Measurements from ENCODE around the gene MMP8. TPM values are rescaled to one million over a fixed set of nuclear protein-coding genes. Genes with fewer than 3 reads are reported as not detected.
"Not testable (repeated sequence)": the region's sequence is repeated elsewhere in the genome, so short reads cannot be mapped to it uniquely, and the experiment has no call there.

MMP8 gene
- total RNA-seq, 1 donor from 2014 or later, result not detected

GRCh38 chr11:102757823-102758549 lies 33.2 kb upstream of the MMP8 start:
- no peaks in the 10 kb centered on the region for H3K27me3 ChIP-seq
- H3F3A ChIP-seq (ENCODE audit: low read depth), result no peaks in the 10 kb centered on the region
- no peak overlapping the region for H3K4me3 ChIP-seq
- H3K79me2 ChIP-seq (ENCODE audit: low read depth), result no peaks in the 10 kb centered on the region
- Mint-ChIP-seq H3K36me3 (no peaks in the 10 kb centered on the region), H3K9me3 (no peaks in the 10 kb centered on the region), H3K4me1 (peaks cover 8% of the 10 kb centered on the region), H3K4me3 (no peak overlapping the region), H3K27me3 (ENCODE audit: insufficient read depth, low read depth) (no peaks in the 10 kb centered on the region), H3K27ac (no peak overlapping the region)
- H3K27ac ChIP-seq, result no peak overlapping the region
- H3K9ac ChIP-seq, result no peak overlapping the region
- H4K20me1 ChIP-seq (ENCODE audit: low read depth), result no peaks in the 10 kb centered on the region
- no peaks in the 10 kb centered on the region for H3K36me3 ChIP-seq
- no peak for TF ChIP-seq EZH2phosphoT487 (IDR thresholded peaks at IDR 0.05)
- no peak for TF ChIP-seq EZH2 (IDR thresholded peaks at IDR 0.05)
- no peak for TF ChIP-seq CTCF (IDR thresholded peaks at IDR 0.05)
- no peak for DNase-seq (ENCODE audit: low spot score)
- H2AFZ ChIP-seq (replicated peaks), result no peak overlapping the region
- no peak overlapping the region for H3K4me2 ChIP-seq
- no peaks in the 10 kb centered on the region for H3K9me3 ChIP-seq (ENCODE audit: low read depth)
- H3K4me1 ChIP-seq, result peaks cover 11% of the 10 kb centered on the region

GRCh38 chr11:102753267-102753666 lies 28.5 kb upstream of the MMP8 start:
- H3K4me3 ChIP-seq, result no peak overlapping the region
- no peaks in the 10 kb centered on the region for H3K4me1 Mint-ChIP-seq
- H3K9ac ChIP-seq, result no peak overlapping the region
- H3K9me3 ChIP-seq (ENCODE audit: low read depth), result no peaks in the 10 kb centered on the region
- H2AFZ ChIP-seq (replicated peaks), result no peak overlapping the region
- no peak overlapping the region for H3K4me3 Mint-ChIP-seq
- H4K20me1 ChIP-seq (ENCODE audit: low read depth), result no peaks in the 10 kb centered on the region
- DNase-seq (ENCODE audit: low spot score), result no peak
- peaks cover 10% of the 10 kb centered on the region for H3K4me1 ChIP-seq
- H3K36me3 ChIP-seq, result no peaks in the 10 kb centered on the region
- no peak for TF ChIP-seq EZH2phosphoT487 (IDR thresholded peaks at IDR 0.05)
- no peak for TF ChIP-seq EZH2 (IDR thresholded peaks at IDR 0.05)
- no peak for TF ChIP-seq CTCF (IDR thresholded peaks at IDR 0.05)
- no peaks in the 10 kb centered on the region for H3K27me3 ChIP-seq
- no peaks in the 10 kb centered on the region for H3K9me3 Mint-ChIP-seq
- H3K27ac Mint-ChIP-seq, result no peak overlapping the region
- no peaks in the 10 kb centered on the region for H3F3A ChIP-seq (ENCODE audit: low read depth)
- no peaks in the 10 kb centered on the region for H3K79me2 ChIP-seq (ENCODE audit: low read depth)
- H3K27ac ChIP-seq, result no peak overlapping the region
- no peaks in the 10 kb centered on the region for H3K36me3 Mint-ChIP-seq
- no peaks in the 10 kb centered on the region for H3K27me3 Mint-ChIP-seq (ENCODE audit: insufficient read depth, low read depth)
- no peak overlapping the region for H3K4me2 ChIP-seq

DNA sequence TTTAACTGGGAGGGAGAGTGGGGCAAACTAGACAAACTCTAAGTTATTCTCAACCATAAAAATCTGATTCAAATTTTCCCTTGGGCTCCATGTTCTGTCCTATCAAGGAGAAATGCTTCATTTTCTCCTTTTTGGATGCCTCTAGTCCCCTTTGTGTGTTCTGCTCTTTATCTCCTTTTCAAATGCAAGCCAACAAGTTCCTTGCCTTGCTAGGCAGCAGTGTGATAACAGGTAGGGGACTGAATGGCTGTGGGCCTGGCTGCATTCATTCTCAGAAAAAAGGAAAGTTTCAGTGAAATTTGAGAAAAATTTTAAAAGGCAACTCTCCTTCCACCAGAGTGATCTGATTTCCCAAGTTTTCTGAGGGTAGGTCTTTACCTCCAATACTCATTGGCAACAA lies 26.9 kb upstream of the MMP8 start:
- H3K79me2 ChIP-seq (ENCODE audit: low read depth), result no peaks in the 10 kb centered on the region
- H3K36me3 ChIP-seq, result no peaks in the 10 kb centered on the region
- H3K4me2 ChIP-seq, result peak overlapping the region; percentile 34
- H3K4me1 ChIP-seq, result peaks cover 10% of the 10 kb centered on the region
- no peak overlapping the region for H3K4me3 Mint-ChIP-seq
- no peaks in the 10 kb centered on the region for H3F3A ChIP-seq (ENCODE audit: low read depth)
- peaks cover 7% of the 10 kb centered on the region for H3K9me3 Mint-ChIP-seq
- H3K36me3 Mint-ChIP-seq, result peaks cover 3% of the 10 kb centered on the region
- H3K27ac Mint-ChIP-seq, result no peak overlapping the region
- H3K9ac ChIP-seq, result no peak overlapping the region
- no peak for TF ChIP-seq EZH2phosphoT487 (IDR thresholded peaks at IDR 0.05)
- no peaks in the 10 kb centered on the region for H3K27me3 ChIP-seq
- H3K27me3 Mint-ChIP-seq (ENCODE audit: insufficient read depth, low read depth), result no peaks in the 10 kb centered on the region
- no peak overlapping the region for H3K27ac ChIP-seq
- no peak for DNase-seq (ENCODE audit: low spot score)
- no peaks in the 10 kb centered on the region for H4K20me1 ChIP-seq (ENCODE audit: low read depth)
- no peaks in the 10 kb centered on the region for H3K9me3 ChIP-seq (ENCODE audit: low read depth)
- no peaks in the 10 kb centered on the region for H3K4me1 Mint-ChIP-seq
- H3K4me3 ChIP-seq, result no peak overlapping the region
- peak overlapping the region; percentile 43 for H2AFZ ChIP-seq (replicated peaks)

GRCh38 chr11:102749101-102749722 lies 24.5 kb upstream of the MMP8 start:
- no peaks in the 10 kb centered on the region for H3K79me2 ChIP-seq (ENCODE audit: low read depth)
- no peak overlapping the region for H3K4me2 ChIP-seq
- no peak overlapping the region for H3K9ac ChIP-seq
- H3K4me3 ChIP-seq, result no peak overlapping the region
- Mint-ChIP-seq H3K36me3 (peaks cover 3% of the 10 kb centered on the region), H3K27ac (no peak overlapping the region), H3K4me1 (no peaks in the 10 kb centered on the region), H3K4me3 (no peak overlapping the region), H3K27me3 (ENCODE audit: insufficient read depth, low read depth) (no peaks in the 10 kb centered on the region), H3K9me3 (peaks cover 9% of the 10 kb centered on the region)
- no peak overlapping the region for H2AFZ ChIP-seq (replicated peaks)
- no peaks in the 10 kb centered on the region for H3F3A ChIP-seq (ENCODE audit: low read depth)
- DNase-seq (ENCODE audit: low spot score), result no peak
- no peaks in the 10 kb centered on the region for H4K20me1 ChIP-seq (ENCODE audit: low read depth)
- no peaks in the 10 kb centered on the region for H3K27me3 ChIP-seq
- TF ChIP-seq CTCF (IDR thresholded peaks at IDR 0.05) (no peak), EZH2phosphoT487 (IDR thresholded peaks at IDR 0.05) (no peak), EZH2 (IDR thresholded peaks at IDR 0.05) (no peak)
- no peak overlapping the region for H3K27ac ChIP-seq
- no peaks in the 10 kb centered on the region for H3K9me3 ChIP-seq (ENCODE audit: low read depth)
- H3K4me1 ChIP-seq, result peaks cover 10% of the 10 kb centered on the region
- H3K36me3 ChIP-seq, result no peaks in the 10 kb centered on the region

- not testable (repeated sequence) for H2AFZ ChIP-seq (replicated peaks); H3K9me3 Mint-ChIP-seq; H3K4me1 ChIP-seq; H3K79me2 ChIP-seq (ENCODE audit: low read depth); H3K36me3 ChIP-seq; H3K27ac Mint-ChIP-seq; H3K9ac ChIP-seq; H4K20me1 ChIP-seq (ENCODE audit: low read depth); H3F3A ChIP-seq (ENCODE audit: low read depth); H3K36me3 Mint-ChIP-seq; H3K4me1 Mint-ChIP-seq; H3K4me3 Mint-ChIP-seq; DNase-seq (ENCODE audit: low spot score); H3K27ac ChIP-seq; H3K9me3 ChIP-seq (ENCODE audit: low read depth); H3K27me3 ChIP-seq; H3K27me3 Mint-ChIP-seq (ENCODE audit: insufficient read depth, low read depth)
- Histone ChIP-seq H3K4me3 (peak overlapping the region; percentile 27), H3K4me2 (peak overlapping the region; percentile 14)
These were observed 22.2 kb upstream of the MMP8 start for GRCh38 chr11:102746746-102747578.
